HG03571 (cell line): ENCODE measurements around the gene CD9.
"Not testable (repeated sequence)": the region's sequence is repeated elsewhere in the genome, so short reads cannot be mapped to it uniquely, and the experiment has no call there.

ENCODE experiments used
- ATAC-seq: cut with Tn5 transposase; IDR thresholded peaks from one replicate; pipeline ENCODE4 v1.9.1; 2021; ENCODE audit not compliant: unreplicated experiment

CD9 gene, protein sequence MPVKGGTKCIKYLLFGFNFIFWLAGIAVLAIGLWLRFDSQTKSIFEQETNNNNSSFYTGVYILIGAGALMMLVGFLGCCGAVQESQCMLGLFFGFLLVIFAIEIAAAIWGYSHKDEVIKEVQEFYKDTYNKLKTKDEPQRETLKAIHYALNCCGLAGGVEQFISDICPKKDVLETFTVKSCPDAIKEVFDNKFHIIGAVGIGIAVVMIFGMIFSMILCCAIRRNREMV

DNA sequence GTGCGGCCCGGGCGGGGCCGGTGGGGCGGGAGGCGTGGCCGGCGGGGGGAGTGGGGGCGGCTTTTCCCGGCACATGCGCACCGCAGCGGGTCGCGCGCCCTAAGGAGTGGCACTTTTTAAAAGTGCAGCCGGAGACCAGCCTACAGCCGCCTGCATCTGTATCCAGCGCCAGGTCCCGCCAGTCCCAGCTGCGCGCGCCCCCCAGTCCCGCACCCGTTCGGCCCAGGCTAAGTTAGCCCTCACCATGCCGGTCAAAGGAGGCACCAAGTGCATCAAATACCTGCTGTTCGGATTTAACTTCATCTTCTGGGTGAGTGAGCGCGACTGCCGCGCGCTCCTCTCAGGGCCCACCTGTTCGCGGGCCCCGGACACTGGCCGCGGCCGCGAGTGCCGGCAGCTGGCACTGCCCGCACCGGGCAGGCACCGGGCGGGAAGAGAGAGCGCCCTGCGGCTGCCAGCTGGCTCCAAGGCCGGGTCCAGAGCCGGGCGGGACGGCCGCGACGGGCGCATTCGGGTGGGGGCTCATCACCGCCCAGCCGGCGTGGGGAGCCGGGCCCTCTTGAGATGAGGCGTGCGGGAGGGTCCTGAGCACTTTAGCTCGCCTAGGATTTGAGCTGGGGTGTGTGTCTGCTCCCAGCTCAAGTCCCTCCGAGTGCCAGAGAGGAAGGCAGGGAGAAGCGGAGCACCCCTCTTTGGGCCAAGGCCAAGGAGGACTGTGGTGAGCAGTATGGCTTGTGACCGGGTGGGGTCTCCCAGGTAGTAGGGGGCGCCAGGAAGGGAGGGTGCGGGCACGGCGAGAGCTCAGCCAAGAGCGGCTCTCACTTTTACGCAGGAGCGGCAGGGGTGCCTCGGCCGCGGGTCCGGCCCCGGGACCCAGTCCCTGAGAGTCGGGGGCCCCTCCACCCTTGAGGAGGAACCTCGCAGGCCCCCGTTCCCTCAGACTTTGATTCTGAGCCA is at the start of gene CD9:
CD9 (plus strand) TSS at position 145 of the 957 bp plus-strand sequence; CDS start at position 245, 100 bp downstream.
- no peak for ATAC-seq

DNA sequence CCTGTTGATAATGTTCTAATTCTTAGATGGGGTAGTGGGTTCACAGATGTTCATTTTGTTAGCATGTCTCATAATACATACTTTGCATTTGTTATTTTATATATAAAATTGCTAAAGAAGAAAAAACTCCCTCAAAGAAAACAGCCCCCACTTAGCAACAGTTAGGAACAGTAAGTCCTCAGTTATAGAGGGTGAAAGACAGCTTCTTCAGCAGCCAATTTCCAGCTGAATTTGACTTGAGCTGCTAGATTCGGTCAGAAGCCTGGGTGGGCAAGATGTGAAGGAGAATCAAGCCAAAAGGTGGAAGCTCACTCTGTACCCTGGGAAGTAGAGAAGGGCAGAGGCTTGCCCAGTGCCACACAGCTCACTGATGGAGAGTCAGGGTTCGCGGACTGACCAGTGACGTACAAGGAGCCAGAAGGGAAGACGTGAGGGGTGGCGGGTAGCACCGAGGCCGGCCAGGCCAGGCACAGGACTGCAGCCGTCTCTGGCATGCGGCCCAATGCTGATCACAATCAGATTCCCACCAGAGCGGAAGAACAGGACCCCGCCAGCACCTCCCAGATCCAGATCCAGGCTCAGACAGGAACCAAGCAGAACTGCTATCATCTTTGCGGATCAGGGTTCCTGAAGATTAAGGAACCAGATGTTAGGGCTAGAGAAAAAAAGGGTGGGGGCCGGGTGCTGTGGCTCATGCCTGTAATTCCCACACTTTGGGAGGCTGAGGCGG is 45.3 kb upstream of the CD9 start:
- ATAC-seq: no peak

DNA sequence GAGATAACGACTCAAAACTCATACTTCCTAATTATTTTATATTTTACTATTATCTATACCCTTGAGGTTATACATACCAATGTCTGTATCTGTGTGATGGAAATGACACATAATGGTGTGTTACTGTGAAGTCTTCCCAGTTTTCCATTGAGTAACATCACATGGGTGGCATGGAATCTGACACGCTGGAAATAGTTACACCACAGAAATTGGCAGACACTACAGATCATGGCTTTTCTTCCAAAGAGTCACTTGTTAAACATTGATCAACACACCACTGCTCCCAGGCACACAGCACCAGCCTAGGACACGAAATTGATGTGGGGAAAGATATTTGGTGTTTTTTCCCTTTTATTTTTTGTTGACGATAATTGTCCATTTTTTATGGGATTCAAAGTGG is 42.7 kb upstream of the CD9 start:
- no peak for ATAC-seq

DNA sequence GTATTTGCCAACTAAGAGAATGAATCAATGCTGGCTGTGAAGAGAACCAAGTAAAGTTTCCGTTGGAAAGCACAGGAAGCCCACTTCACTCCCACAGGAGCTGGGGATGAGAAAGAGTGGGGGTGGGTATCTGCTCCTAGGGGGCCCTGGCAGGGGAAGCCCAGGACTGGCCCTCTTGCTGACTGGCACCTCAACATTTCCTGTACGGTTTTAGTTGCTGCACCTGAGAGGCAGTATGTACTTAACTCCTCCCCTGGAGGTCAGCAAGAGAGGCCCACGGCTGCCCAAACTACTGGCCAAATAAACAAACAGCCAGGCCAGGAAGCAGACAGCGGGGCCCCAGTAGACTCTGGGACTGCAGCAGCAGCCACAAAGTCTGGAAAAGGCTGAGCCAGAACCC is 41.9 kb upstream of the CD9 start:
- ATAC-seq: no peak

DNA sequence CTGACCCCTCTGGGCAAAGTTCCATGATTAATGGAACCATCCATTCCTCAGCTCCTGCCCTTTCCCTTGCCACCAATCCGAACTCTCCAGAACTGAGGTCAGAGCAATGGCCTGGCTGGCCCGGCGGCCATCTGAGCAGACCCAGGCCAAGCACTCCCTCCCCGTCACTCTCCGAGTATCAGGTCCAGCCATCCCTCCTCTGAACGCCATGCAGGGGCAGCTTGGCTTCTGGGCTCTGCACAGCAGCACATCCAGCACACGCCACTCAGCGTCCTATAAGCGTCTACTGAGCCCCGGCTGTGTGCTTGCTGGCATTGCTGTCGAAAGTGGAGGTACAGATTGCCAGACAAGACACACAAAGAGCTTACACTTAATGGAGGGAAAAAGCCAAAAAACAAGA is 41.5 kb upstream of the CD9 start:
- no peak for ATAC-seq

DNA sequence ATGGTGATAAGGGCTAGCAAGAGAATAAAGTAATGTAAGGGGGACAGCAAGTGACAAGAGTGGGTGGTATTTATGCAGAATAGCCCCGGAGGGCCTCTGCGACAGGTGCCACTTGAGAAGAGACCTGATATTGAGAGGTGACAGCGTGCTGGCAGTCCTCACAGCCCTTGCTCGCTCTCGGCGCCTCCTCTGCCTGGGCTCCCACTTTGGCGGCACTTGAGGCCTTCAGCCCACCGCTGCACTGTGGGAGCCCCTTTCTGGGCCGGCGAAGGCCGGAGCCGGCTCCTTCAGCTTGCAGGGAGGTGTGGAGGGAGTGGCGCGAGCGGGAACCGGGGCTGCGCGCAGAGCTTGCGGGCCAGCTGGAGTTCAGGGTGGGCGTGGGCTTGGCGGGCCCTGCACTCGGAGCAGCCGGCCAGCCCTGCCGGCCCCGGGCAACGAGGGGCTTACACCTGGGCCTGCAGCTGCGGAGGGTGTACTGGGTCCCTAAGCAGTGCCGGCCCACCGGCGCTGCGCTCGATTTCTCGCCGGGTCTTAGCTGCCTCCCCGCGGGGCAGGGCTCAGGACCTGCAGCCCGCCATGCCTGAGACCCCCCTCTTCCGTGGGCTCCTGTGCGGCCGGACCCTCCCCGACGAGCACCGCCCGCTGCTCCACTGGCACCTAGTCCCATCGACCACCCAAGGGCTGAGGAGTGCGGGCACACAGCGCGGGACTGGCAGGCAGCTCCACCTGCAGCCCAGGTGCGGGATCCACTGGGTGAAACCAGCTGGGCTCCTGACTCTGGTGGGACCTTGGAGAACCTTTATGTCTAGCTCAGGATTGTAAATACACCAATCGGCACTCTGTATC is 40.8 kb upstream of the CD9 start:
- not testable (repeated sequence) for ATAC-seq

DNA sequence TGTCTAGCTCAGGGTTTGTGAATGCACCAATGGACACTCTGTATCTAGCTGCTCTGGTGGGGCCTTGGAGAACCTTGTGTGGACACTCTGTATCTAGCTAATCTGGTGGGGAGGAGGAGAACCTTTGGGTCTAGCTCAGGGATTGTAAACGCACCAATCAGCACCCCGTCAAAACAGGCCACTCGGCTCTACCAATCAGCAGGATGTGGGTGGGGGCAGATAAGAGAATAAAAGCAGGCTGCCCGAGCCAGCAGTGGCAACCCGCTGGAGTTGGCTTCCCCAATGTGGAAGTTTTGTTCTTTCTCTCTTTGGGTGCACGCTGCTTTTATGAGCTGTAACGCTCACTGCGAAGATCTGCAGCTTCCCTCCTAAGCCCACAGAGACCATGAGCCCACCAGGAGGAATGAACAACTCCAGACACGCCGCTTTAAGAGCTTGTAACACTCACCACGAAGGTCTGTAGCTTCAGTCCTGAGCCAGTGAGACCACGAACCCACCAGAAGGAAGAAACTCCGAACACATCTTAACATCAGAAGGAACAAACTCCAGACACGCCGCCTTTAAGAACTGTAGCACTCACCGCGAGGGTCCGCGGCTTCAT is 40.1 kb upstream of the CD9 start:
- ATAC-seq: not testable (repeated sequence)

DNA sequence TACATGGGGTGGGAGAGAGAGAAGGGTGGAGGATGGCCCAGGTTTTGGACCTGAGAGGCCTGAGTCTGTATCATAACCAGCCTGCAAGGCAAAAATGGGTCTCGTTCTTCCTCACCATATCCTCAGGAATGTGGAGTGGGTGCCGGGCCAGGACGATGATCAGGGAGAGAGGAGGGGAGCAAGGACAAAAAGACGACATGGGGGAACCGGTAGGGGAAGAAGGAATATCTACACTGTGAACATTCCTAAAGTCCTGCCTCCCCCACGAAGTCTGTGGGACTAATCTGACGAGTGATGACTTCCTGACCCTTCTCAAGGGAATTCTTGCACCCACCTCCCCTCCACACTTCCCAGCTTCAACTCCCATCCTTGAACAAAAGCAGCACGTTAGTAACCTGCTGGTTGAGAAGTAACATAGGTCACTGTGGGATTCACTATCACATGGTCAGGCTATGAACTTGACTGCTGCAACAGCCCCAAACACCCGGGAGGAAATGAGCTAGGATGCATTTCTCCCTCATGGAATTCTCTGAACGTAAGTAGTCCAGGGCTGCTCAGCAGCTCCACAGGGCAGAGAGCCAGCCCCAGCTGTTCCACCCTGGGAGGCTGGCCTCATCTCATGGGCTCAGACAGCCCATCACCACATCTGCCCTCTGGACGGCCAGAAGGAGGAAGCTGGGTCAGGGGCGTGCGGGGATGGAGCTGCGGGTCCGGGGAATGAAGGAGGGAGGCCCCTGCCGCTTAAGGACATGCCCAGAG is 38.9 kb upstream of the CD9 start:
- ATAC-seq: no peak

DNA sequence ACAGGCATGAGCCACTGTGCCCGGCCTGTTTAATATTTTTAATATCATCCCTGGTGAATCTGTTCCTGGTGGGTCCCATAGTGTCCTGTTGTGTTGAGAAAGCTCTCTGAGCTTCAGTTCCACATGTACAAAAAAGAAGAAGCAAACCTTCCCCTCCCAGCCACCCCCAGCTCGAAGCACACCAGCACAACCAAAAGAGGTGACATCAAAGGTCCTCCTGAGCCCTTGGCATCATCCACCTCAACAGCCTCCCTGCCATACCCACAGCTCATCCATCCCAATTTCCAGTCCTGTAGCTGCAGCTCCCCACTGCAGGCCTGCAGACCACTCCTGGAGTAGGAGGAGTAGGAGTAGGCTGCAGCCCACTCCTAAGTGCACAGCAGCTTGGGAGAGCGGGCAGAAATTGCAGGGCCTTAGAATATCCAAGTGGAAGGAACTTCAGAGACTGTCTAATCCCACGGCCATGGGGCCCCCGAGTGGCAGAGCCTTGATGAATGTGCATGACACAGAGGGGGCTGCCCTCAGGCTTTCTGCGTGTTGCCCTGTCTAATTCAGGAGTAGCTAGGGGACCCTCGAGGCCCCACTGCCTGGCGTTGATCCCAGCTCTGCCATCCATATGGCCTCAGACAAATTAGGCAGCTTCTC is 36.7 kb upstream of the CD9 start:
- ATAC-seq: no peak

DNA sequence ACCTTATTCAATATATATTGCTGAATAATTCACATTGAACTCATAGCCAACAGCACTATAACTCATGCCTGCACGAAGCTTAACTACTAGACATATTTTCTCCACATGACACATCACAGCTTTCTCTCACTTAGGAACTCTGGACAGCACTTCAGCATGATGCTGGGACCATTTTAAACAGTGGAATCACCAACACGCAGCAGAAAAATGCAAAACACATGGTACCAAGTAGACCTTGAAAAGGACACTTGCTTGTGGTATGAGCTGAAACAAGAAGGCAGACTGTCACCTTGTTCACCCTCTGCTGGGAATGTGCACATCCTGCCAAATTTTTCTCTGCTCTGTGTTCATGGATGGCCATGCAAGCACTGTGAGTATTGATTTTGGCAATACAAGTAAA is 34.8 kb upstream of the CD9 start:
- ATAC-seq: no peak

DNA sequence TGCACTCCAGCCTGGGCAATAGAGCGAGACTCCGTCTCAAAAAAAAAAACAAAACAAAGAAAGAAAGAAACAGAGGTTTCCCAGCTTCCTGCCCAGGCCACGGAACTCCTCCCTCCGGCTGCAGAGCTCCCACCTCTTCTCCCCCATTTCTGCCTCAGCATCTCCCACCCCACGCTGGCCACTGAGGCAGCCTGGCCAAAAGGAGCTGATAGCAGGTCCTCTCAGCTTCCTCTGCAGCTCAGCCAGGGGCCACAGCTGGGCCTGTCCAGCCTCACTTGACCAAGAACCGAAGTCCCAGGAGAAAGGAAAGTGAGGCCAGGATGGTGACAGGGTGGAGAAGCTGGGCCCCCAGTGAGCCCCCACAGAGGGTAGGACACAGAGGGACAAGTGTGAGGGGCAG is 33.4 kb upstream of the CD9 start:
- no peak for ATAC-seq

DNA sequence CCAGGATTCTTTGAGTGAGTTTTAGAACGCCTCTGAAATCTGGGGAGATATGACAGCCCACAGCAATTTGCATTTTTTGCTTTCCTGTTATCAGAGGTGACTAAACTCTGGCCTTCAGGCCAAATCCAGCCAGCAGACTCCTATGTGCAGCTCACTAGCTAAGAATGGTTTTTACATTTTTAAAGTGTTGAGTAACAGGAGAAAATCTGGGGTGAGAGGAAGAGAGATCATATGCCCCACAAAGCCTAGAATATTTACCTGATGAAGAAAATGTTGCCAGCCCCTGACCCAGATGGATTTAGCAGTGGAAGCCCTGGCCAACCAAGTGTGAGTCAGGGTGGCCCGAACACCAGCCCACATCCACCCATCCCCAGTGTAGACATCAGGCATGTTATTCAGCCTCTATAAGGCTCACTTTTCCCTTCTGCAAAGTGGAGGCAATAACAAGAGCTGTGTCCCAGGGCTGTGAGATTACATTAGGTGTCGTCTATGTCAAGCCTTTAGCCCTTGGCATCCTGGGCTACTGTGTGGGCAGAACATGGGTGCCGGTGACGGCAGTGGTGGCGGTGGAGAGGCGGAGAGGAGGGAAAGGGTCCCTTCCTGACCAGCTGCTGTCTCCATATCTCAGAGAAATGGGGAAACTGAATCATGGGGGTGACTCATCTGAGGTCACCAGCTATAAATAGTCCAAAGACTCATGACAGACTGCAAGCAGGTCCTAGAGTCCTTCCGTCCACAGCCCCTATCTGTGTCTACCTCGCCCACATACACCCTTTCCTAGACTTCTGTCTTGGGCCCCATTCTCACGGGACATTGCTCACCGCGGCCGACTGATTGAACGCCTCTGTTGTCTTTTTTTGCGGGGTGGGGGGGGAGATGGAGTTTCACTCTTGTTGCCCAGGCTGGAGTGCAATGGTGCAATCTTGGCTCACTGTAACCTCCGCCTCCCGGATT is 32.6 kb upstream of the CD9 start:
- peak; percentile 61 for ATAC-seq

DNA sequence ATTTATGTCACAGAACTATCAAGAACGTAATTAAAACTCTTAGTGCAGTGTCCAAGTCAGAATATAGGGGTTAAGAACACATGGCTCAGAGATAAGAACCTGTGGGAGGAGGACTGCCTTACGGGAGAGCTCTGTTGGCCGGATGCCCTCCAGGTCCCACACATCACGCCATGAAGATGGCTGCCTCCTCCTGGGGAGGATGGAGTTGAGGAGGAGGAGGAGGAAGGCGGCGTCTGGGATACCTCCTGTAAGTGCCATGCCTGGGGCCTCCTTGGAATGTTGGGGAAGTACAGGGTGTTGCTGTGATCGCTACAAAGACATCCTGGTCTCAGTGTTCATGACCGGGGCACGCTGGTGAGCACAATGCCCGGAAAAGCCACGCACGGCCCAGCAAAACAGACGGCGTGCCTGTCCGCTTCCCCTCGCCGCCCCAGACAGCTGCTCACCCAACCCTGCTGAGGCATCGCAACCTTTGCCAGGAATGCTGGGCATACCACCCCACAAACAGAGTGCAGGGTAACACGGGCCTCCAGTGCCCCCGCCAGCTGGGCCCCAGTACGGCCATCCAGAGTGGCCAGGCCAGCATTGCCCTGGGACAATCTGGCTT is 28.7 kb upstream of the CD9 start:
- no peak for ATAC-seq

DNA sequence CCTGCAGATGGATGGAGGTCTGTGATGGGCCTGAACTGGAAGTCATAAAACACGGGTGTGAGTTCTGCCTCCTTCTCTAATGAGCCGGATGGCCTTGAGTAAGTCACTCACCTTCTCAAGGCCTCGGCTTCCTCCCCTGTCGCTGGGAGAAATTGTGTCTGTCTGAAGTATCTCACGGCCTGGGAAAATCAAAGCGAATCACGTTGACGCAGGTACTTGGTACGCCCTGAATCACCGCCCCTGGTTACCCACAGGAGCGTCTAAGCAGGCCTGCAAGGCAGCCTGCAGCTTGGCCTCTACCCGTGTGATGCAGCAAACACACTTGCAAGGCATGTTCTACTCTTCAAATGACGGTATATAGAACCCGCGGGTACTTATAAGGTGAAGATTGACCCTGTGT is 28.1 kb upstream of the CD9 start:
- ATAC-seq: no peak

DNA sequence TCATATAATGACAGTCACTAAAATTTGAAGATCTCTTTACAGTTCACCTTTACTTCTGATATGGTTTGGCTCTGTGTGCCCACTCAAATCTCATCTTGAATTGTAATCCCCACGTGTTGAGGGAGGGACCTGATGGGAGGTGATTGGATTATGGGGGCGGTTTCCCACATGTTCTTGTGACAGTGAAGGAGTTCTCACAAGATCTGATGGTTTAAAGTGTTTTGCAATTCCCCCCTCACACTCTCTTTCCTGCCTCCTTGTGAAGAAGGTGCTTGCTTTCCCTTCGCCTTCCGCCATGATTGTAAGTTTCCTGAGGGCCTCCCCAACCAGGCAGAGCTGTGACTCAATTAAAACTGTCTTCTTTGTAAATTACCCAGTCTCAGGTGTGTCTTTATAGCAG is 27.3 kb upstream of the CD9 start:
- ATAC-seq: no peak

DNA sequence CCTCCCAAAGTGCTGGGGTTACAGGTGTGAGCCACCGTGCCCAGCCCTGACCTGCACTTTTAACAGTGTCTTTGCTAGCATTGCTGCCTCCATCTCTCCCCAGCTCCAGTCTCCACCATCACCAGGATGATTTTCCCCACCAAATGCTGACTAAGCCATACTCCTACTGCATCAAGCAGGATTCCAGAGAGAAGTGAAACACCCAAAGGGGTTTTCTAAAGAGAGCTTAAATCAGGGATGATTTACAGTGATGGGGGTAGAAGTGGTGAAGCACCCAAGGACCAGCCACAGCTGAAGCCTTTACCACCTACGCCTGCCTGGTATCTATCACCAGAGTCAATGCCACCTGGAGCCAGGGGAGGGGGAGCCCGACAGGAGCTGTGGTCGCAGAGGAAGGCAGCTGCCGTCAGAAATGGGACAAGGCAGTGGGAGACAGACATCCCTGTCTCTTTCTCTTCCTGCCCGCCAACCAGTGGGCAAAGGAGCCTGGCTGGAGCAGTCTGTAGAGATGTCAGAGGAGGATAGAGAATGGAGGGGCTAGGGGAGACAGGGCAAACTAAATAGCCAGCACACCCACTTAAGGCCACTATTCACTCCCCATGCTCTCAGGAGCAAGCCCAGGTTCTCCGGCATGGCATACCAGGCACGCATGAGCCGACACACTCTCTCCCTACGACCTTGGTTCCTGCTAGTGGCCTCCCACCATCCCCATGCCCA is 22.4 kb upstream of the CD9 start:
- no peak for ATAC-seq
